H54 (cell line): ENCODE results near the gene KRT76.

Experiments used
- DNase-seq: peaks from one replicate; pipeline ENCODE4 v3.0.0; 2011; ENCODE audit warnings: low spot score, mixed read lengths; ENCODE audit not compliant: insufficient read length
- FAIRE-seq: peaks from 3 replicates; lab custom pipeline; 2011; peaks lifted over from hg19 to GRCh38; lab: Jason Lieb, UNC
- POLR2A ChIP-seq: IDR thresholded peaks from 2 replicates; pipeline ENCODE4 v1.6.1; 2011; ENCODE audit warnings: low read depth, mild to moderate bottlenecking, low read length

The KRT76 gene

DNA sequence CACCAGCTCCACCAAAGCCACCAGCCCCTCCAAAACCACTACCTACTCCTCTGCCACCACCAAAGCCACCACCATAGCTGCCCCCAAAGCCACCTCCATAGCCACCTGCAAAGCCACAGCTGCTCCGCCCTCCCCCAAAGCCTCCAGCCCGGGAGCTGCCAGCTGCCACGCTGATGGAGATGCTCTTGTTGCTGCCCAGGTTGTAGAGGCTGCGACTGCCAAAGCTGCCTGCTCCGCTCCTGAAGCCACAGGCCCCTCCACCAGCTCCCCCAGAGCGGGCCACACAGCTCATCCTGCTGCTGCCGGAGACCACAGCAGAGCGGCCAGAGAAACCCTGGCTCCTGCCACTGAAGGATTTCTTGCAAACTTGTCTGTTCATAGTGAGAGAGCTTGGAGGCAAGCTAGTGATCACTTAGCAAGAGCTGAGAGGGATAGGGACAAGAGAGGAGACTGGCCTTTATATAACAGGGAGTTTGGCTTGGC is at the start of gene KRT76:
TSS of gene KRT76 (minus strand) at position 433 of the 483 bp plus-strand sequence. CDS start at position 379, 54 bp downstream.
- no peak for TF ChIP-seq POLR2A
- FAIRE-seq (no peak), DNase-seq (no peak)

DNA sequence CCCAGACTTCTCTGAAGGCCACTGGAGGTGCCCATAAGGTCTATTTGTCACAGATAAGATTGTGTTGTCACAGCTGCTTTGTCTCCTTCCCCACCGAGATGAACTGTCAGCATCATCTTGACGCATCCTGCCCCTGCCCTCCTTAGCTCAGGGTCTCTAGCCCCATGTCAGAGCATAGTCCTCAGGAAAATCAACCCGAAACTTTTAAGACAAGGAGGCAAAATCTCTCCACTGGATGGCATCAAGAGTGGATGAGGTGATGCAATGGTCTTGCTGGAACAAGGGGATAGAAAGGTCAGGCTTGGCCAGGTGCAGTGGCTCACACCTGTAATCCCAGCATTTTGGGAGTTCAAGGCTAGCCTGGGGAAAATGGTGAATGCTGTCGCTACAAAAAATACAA is 48.8 kb upstream of the KRT76 start:
- no peak for TF ChIP-seq POLR2A
- no peak for FAIRE-seq
- no peak for DNase-seq

DNA sequence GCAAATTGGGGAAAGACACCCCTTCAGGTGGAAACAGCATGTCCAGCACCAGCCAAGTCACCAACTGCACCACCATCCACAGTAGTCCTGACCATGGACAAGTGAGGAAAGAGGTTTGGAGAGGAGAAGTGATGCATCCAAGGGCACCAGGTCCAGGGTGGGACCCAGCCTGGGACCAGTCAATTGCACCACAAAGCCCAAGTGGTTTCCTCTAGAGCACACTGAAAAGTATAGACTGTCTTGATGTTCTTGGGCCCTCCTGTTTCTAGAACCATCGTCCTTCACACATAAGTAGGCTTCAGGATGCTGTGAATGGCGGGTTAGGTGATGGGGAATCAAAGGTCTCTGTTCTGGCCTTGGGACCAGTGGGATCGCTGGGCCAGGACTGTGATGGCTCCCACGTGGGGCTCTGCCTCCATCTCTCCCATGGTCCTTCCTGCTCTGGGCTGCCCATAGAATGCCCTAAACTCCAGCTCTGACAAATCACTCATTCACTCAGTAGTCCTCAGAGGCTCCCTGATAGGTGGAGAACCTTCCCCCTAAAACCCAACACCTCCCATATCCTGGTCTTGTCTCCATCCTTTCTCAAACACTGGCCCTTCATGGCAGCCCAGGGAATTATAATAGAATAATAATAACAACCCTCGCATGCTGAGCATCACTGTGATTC is 47.7 kb upstream of the KRT76 start:
- no peak for DNase-seq
- FAIRE-seq, result no peak
- no peak for TF ChIP-seq POLR2A

DNA sequence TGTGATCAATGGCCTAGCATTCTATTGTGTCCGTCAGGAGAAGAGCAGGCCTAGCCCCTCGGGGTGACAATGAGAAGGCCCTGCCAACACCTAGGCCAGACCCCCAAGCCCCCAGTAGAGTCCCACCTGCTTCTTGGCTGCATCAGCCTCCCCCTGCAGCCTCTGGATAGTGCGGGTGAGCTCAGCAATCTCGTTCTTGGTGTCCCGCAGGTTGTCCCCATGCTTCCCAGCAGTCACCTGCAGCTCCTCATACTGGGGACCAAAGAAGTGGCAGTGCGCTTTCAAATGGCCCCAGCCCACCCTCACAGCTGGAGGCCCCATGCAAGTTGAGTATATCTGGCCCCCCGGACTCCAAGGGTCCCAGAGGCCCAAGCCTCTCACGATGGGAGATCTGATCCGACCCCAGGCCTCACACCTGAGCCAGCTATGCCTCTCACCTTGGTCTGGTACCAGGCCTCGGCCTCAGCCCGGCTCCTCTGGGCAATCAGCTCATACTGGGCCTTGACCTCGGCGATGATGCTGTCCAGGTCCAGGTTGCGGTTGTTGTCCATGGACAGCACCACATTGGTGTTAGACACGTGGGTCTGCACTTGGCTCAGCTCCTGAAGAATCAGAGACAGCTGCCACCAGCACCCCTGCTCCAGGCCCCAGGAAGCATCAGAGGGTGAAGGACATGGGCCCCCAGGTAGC is 46.8 kb upstream of the KRT76 start:
- DNase-seq (no peak), FAIRE-seq (no peak)
- TF ChIP-seq POLR2A, result no peak

DNA sequence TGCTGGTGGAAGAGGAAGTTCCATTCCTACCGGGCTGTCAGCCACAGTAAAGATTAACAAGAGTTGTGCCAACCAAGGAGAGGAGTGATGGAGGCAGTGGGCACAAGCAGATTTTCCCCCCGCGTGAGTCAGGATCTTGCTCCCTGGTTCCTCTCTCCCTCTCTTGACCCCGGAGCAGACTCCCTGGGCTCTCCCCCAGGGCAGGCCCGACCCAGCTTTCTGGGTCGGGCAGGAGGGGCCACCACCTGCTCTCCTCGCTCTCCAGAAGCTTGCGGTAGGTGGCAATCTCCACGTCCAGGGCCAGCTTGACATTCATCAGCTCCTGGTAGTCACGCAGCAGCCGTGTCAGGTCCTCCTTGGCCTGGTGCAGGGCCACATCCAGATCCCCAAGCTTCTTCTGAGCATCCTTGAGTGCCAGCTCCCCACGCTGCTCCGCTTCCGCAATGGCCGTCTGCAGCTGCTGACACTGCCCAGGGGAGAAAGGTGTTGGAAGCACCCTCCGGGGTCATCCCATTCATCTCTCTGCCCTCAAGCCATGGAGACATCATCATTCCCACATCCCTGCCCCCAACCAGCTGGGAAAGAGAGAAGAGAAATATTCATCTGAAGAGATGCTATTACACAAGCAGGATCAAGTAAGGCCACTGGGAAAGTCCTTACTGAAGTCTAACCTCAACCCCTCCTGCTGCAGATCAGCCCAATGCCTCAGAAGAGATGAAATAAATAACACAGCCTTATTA is 45.8 kb upstream of the KRT76 start:
- no peak for TF ChIP-seq POLR2A
- FAIRE-seq, result no peak

DNA sequence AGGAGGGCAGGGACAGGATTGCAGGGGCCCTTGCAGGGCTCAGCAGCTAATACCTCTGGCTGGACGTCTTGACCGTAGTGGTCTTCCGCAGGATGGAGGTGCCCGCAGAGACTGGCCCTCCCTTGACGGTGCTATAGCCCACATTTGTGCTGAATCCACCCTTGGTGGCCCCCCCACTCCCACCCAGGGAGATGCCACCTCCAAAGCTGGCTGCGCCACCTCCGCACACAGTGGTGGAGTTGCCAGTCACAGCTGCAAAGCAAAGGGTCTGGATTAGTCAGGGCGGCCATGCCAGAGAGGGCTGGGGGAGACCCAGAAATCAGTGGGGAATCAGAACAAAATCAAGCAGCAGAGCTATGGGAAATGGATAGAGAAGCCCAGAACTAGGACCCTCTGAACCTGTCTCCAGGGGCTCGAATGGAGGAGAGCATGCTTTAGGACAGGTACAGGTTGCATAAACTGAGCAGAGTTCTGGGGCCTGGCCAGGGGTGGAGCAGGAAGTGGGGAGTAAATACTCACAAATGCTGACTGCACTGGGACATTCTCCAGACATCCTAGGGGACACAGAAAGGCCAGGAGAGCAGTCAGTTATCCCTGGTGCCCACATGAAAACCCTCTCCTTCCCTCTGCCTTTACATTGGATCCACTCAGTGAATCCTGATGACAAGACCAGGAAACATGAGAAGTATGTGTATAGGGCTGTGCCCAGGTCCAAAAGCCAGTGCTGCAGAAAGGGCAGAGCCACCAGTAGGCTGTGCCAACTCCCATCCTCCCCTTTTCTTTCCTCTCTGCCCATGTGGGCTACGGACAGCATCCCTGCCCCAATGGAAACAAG is 44.9 kb upstream of the KRT76 start:
- TF ChIP-seq POLR2A, result no peak
- FAIRE-seq (no peak), DNase-seq (peak; percentile 38)

More for the DNA sequence above, 45.8 kb upstream of the KRT76 start:
- no peak for DNase-seq

DNA sequence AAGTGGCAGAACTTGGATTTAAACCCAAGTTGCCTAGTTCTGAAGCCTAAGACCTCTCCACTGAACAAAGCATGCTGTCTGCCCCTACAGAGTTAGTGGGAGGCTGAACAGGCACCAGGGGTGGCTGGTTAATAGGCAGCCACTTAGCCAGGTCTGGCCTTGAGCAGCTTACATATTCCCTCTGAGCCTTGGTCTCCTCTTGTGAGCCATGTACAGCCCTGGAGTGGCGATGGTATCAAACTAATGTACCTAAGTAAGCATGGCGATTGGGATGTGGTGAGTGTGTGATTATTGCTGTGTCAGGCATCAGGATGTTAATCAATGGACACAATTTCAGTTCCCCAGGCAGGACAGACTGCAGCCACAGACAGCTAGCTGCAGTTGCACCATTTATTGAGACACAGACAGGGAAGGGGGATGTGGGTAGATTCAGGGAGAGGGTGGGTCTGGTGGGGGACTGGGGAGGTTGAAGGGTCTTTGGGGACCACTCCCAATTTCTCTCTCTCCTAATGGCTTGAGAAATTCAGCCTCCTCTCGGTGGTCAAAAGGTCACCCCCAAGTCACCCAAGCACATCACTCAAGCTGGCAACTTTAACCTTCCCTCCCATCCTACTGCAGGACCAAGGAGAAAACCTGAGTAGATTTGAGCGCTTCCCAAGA is 44.1 kb upstream of the KRT76 start:
- FAIRE-seq (no peak), DNase-seq (no peak)
- no peak for TF ChIP-seq POLR2A

DNA sequence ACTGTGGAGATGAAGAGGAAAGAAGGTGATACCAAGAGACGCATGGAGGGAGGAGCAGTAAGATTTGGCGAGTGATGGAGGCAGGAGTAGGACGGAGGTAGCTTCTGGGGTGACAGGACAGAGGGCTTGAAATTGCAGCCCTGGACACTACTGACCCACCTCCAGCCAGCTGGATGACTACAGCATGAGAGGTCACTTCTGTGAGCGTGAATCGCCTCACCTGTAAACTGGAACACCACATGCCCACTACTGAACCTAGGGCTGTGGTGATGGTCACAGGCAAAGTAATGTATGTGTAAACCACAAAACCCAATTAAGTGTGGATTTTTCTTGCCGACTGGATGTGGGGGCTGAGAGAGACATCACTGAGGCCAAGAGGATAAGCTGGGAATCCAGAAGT is 43.4 kb upstream of the KRT76 start:
- no peak for DNase-seq
- FAIRE-seq, result no peak
- no peak for TF ChIP-seq POLR2A

DNA sequence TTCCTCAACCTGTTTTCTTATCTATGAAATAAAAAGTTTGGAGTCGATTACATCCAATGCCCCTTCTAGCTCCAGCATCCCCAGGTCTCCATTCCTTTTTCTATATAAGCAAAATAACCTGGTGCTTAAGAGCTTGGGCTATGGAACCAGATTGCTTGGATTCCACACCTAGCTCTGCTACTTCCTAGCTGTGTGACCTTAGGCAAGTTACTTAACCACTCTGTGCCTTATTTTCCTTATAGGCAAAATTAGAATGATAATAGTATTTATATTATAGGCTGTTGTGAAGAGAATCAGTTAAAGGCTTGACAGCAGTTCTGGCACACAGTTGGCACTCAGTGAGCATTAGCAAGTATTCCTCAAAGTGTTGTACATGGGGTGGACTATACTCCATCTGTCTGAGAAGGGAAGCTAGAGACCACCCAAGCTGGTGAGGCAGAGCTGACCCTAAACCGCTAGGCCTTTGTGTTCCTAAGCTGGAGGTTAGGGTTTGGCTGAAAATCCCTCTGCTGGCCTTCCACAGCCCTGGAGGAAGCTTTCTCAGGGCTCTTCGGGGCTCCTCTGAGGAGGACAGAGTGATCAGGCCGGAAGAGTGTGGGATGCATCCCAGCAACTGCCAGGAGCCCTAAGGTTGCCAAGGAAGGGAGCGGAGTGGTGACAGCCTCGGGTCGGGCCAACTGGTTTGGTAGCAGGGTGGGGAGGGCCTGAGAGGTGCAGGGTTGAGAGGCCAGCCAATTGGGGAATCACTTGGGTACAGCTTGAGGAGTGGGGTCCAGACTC is 42.8 kb upstream of the KRT76 start:
- FAIRE-seq (no peak), DNase-seq (no peak)
- TF ChIP-seq POLR2A, result no peak

DNA sequence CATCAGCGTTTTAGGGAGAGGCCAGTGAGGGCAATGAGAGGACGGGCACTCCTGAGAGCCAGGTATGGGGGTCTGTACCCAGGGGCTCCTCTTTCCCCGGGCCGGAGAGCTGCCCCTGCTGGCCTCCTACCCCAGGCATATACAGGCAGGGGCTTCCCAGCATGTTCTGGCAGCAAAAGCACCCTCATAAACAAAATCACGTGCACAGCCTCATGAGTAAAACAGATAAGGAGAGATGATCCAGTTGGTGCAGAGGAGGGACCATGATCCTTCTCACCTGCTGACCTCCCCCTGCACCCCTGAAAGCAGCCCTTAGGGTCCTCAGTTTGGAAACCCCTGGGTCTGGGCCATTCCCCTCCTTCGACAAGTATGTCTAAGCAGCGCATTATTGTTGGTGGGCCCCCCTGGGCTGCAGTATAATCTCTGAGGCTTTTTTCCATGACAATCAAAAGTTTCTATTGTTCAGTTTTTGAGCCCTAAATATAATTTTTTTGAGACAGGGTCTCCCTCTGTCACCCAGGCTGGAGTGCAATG is 41.8 kb upstream of the KRT76 start:
- DNase-seq, result no peak
- no peak for TF ChIP-seq POLR2A
- no peak for FAIRE-seq

DNA sequence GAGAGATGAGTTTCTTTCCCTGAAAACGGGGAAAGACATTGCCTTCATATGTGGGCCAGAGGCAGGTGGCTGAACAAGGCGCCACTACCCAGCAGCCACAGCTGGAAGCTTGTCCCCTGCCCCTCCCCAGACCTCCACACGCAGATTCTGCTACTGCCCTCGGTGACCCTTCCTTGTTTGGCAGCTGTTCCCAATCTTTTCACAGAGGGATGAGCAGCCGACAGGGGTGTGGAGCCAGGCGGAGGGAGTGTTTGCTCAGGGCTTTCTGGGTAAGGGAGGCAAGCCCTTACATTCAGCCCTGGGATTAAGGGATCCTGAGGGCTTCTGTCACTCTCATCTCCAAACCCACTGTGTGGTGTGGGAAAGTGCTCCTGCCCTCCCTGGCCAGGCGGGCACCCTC is 41.2 kb upstream of the KRT76 start:
- TF ChIP-seq POLR2A, result no peak
- DNase-seq, result no peak
- no peak for FAIRE-seq

DNA sequence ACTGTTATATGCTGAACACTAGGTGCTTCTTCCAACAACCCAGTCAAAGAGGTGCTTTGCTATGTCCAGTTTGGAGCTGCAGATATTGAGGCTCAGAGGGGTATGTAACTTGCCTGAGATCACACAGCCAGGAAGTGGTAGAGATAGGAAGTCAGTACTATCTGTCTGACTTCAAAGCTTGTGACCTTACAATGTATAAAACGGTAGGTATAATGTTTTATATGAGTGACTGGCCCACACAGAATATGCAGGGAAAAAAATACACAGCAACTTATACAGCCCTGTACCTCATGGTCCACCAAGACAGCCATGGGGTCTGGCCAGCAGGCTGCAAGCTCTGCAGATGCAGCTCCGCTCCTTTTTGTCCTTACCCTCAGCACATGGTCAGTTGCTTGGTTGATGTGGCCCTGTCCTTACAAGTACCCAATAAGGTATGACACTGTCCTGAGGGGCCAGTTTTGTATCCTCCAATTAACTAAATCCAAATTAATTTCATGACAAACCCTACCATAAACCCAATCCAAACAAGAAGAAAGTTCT is 40.6 kb upstream of the KRT76 start:
- FAIRE-seq (no peak), DNase-seq (no peak)
- TF ChIP-seq POLR2A, result no peak
